Parathyroid adenoma (tissue), 2 donors: ENCODE data around the gene RFTN1.

ENCODE experiments used
- H2AFZ ChIP-seq: fragments of 300-600 bp; sonication (generic); one replicate; pipeline ENCODE4 v1.7.0; 2017; ENCODE audit warnings: antibody characterized with exemption, mild to moderate bottlenecking
- H3K27ac ChIP-seq: fragments of 300-600 bp; sonication (generic); one replicate; pipeline ENCODE4 v1.7.0; 2017
- H3K27me3 ChIP-seq: fragments of 300-600 bp; sonication (generic); one replicate; pipeline ENCODE4 v1.7.0; 2017; ENCODE audit warnings: low read length; ENCODE audit not compliant: control insufficient read depth, insufficient read depth
- H3K36me3 ChIP-seq: fragments of 300-600 bp; sonication (generic); one replicate; pipeline ENCODE4 v1.7.0; 2017; ENCODE audit warnings: low read length; ENCODE audit not compliant: control insufficient read depth, insufficient read depth
- H3K4me1 ChIP-seq: fragments of 300-600 bp; sonication (generic); one replicate; pipeline ENCODE4 v1.7.0; 2017; ENCODE audit warnings: control low read depth
- H3K4me2 ChIP-seq: fragments of 300-600 bp; sonication (generic); one replicate; pipeline ENCODE4 v1.7.0; 2017; ENCODE audit warnings: low read length
- H3K4me3 ChIP-seq: fragments of 300-600 bp; sonication (generic); one replicate; pipeline ENCODE4 v1.7.0; 2017; ENCODE audit warnings: low read depth, low read length
- H3K79me2 ChIP-seq: fragments of 300-600 bp; sonication (generic); one replicate; pipeline ENCODE4 v1.7.0; 2017; ENCODE audit warnings: control low read depth
- H3K9ac ChIP-seq: fragments of 300-600 bp; sonication (generic); one replicate; pipeline ENCODE4 v1.7.0; 2017; ENCODE audit warnings: mild to moderate bottlenecking
- H3K9me3 ChIP-seq: fragments of 300-600 bp; sonication (generic); one replicate; pipeline ENCODE4 v1.7.0; 2017; ENCODE audit warnings: low read length; ENCODE audit not compliant: control insufficient read depth
- CTCF ChIP-seq: fragments of 300-600 bp; sonication (generic); IDR thresholded peaks from one replicate; pipeline ENCODE4 v1.7.0; 2017; ENCODE audit warnings: antibody characterized with exemption, mild to moderate bottlenecking
- donor health status: primary hyperparathyroidism.

The RFTN1 gene

GRCh38 chr3:16317561-16317945 is 195.9 kb downstream of the RFTN1 start:
- TF ChIP-seq CTCF = no peak
- H3K36me3 ChIP-seq = no peaks in the 10 kb centered on the region
- H3K4me3 ChIP-seq = no peak overlapping the region
- no peaks in the 10 kb centered on the region for H3K27me3 ChIP-seq
- H3K4me2 ChIP-seq = no peak overlapping the region
- no peaks in the 10 kb centered on the region for H3K79me2 ChIP-seq
- peaks cover 5% of the 10 kb centered on the region for H3K4me1 ChIP-seq
- no peak overlapping the region for H2AFZ ChIP-seq
- H3K27ac ChIP-seq = no peak overlapping the region
- no peak overlapping the region for H3K9ac ChIP-seq
- no peaks in the 10 kb centered on the region for H3K9me3 ChIP-seq

- H3K4me1 ChIP-seq = peaks cover 2% of the 10 kb centered on the region
- no peak overlapping the region for H3K9ac ChIP-seq
- H3K27me3 ChIP-seq = no peaks in the 10 kb centered on the region
- no peak overlapping the region for H3K4me2 ChIP-seq
- no peaks in the 10 kb centered on the region for H3K36me3 ChIP-seq
- H2AFZ ChIP-seq = no peak overlapping the region
- H3K27ac ChIP-seq = no peak overlapping the region
- no peaks in the 10 kb centered on the region for H3K79me2 ChIP-seq
- H3K4me3 ChIP-seq = no peak overlapping the region
- TF ChIP-seq CTCF = no peak
- H3K9me3 ChIP-seq = no peaks in the 10 kb centered on the region
These were observed 196.5 kb downstream of the RFTN1 start for GRCh38 chr3:16316847-16317560.

- Histone ChIP-seq H3K4me3 (no peak overlapping the region), H2AFZ (no peak overlapping the region), H3K79me2 (no peaks in the 10 kb centered on the region), H3K27me3 (no peaks in the 10 kb centered on the region), H3K36me3 (no peaks in the 10 kb centered on the region), H3K4me1 (no peaks in the 10 kb centered on the region), H3K9me3 (no peaks in the 10 kb centered on the region), H3K4me2 (no peak overlapping the region), H3K9ac (no peak overlapping the region), H3K27ac (no peak overlapping the region)
- no peak for TF ChIP-seq CTCF
These were observed 197.1 kb downstream of the RFTN1 start for GRCh38 chr3:16316396-16316795.

GRCh38 chr3:16315623-16316022 is 197.9 kb downstream of the RFTN1 start:
- TF ChIP-seq CTCF = no peak
- no peaks in the 10 kb centered on the region for H3K79me2 ChIP-seq
- no peak overlapping the region for H3K27ac ChIP-seq
- H3K36me3 ChIP-seq = no peaks in the 10 kb centered on the region
- no peak overlapping the region for H3K4me3 ChIP-seq
- no peak overlapping the region for H3K9ac ChIP-seq
- no peaks in the 10 kb centered on the region for H3K27me3 ChIP-seq
- H3K9me3 ChIP-seq = no peaks in the 10 kb centered on the region
- no peaks in the 10 kb centered on the region for H3K4me1 ChIP-seq
- H3K4me2 ChIP-seq = no peak overlapping the region
- H2AFZ ChIP-seq = no peak overlapping the region
